Measurements from ENCODE around the gene MGAT4C.

DNA sequence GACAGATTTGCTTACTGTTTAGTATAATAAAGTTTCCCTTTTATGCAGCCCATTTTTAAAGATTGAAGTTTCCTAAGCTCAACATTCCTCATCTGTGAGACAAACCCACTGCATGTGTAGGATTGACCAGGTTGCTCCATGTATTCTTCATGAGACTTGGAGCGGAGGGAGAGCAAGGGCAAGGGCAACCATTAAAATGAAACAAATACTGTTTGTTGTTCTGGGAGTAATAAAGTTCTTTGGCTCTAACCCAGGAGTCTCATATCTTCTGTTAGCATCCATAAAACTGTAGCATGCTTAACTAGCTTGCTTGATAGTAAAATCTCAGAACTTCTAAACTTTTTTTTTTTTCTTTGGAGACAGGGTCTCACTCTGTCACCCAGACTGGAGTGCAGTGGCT is 307.9 kb downstream of the MGAT4C start:
- TF ChIP-seq CTCF (conservative IDR thresholded peaks at IDR 0.05) = no peak
- TF ChIP-seq EZH2 (IDR thresholded peaks at IDR 0.05; ENCODE audit: low read depth) = no peak

Measured in PC-9 (cell line).